Activated T-cell treated with anti-CD3 and anti-CD28 coated beads, Interleukin-2, amount 50 U/mL, for 1 hour (primary cell): ENCODE data around the gene SETBP1.

ENCODE experiments used
- DNase-seq: peaks from one replicate; pipeline ENCODE4 v3.0.0-alpha.2; 2020

SETBP1 gene

GRCh38 chr18:44849361-44849760 lies 168.7 kb downstream of the SETBP1 start:
- DNase-seq: no peak

GRCh38 chr18:44850001-44850400 lies 169.3 kb downstream of the SETBP1 start:
- no peak for DNase-seq

- no peak for DNase-seq
Measured at GRCh38 chr18:44851856-44852621, 171.4 kb downstream of the SETBP1 start.

- DNase-seq: no peak
Measured at GRCh38 chr18:44852818-44853217, 172.1 kb downstream of the SETBP1 start.

GRCh38 chr18:44853430-44853829 lies 172.7 kb downstream of the SETBP1 start:
- DNase-seq: no peak

- no peak for DNase-seq
Measured at GRCh38 chr18:44855681-44856080, 175.0 kb downstream of the SETBP1 start.

- no peak for DNase-seq
Measured at GRCh38 chr18:44856157-44856556, 175.5 kb downstream of the SETBP1 start.

- DNase-seq: no peak
Measured at GRCh38 chr18:44857081-44857480, 176.4 kb downstream of the SETBP1 start.

- DNase-seq: no peak
Measured at GRCh38 chr18:44857744-44858491, 177.2 kb downstream of the SETBP1 start.

GRCh38 chr18:44859263-44859662 lies 178.6 kb downstream of the SETBP1 start:
- DNase-seq: no peak

GRCh38 chr18:44859751-44860439 lies 179.2 kb downstream of the SETBP1 start:
- no peak for DNase-seq

- DNase-seq: no peak
Measured at GRCh38 chr18:44862112-44862511, 181.4 kb downstream of the SETBP1 start.

- DNase-seq: no peak
Measured at GRCh38 chr18:44866103-44866502, 185.4 kb downstream of the SETBP1 start.

GRCh38 chr18:44869533-44869932 lies 188.8 kb downstream of the SETBP1 start:
- DNase-seq: no peak

GRCh38 chr18:44870631-44871502 lies 190.2 kb downstream of the SETBP1 start:
- no peak for DNase-seq

GRCh38 chr18:44871771-44872170 lies 191.1 kb downstream of the SETBP1 start:
- no peak for DNase-seq

GRCh38 chr18:44876024-44876423 lies 195.3 kb downstream of the SETBP1 start:
- DNase-seq: no peak

GRCh38 chr18:44876755-44877154 lies 196.1 kb downstream of the SETBP1 start:
- no peak for DNase-seq

GRCh38 chr18:44878335-44878734 lies 197.6 kb downstream of the SETBP1 start:
- no peak for DNase-seq

GRCh38 chr18:44880170-44880569 lies 199.5 kb downstream of the SETBP1 start:
- no peak for DNase-seq

GRCh38 chr18:44881461-44882162 lies 200.9 kb downstream of the SETBP1 start:
- DNase-seq: no peak
